ENCODE measurements around the gene TPTE2. TPM values are rescaled to one million over a fixed set of nuclear protein-coding genes. Genes with fewer than 3 reads are reported as not detected.

TPTE2 gene
- polyA plus RNA-seq, 1 of the 3 experiments (the other 2 are of a cell fraction), result not detected

DNA sequence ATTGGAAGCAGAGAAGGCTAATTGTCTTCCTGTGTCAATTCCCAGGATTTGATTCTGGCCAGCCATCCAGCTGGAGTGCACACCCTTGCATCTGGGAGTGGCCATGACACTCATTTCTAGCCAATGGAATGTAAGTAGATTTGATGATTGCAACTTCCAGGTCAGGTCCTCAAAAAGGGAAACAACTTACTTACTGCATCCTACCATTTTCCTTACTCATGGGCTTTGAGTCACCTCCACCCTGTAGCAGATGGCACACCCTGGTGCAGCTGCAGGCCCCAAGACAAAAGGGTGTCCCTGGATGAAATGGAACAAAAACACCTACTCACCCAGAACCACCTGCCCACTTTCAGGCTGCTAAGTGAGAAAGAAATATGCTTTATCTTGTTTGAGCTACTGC, 44.8 kb upstream of the TPTE2 start:
- Histone ChIP-seq H3F3A (replicated peaks; ENCODE audit: insufficient read depth) (peaks cover 6% of the 10 kb centered on the region), H3K4me1 (ENCODE audit: control insufficient read depth in 1 of 2, insufficient read depth in 2 of 2, low read depth in 1 of 2, low read length in 1 of 2) (no peaks in the 10 kb centered on the region; a peak in 1 of 4 replicates), H3K27me3 (ENCODE audit: insufficient read depth) (no peaks in the 10 kb centered on the region), H3K9me3 (no peaks in the 10 kb centered on the region), H3K36me3 (replicated peaks in 1 of 2; ENCODE audit: control insufficient read depth in 1 of 2, insufficient read depth in 2 of 2, low read length in 1 of 2) (no peaks in the 10 kb centered on the region), H2AFZ (ENCODE audit: low read depth) (no peak overlapping the region), H3K9me2 (no peaks in the 10 kb centered on the region), H3K27ac (ENCODE audit: low read depth in 2 of 2, low read length in 1 of 2) (no peak overlapping the region), H3K9ac (no peak overlapping the region), H3K4me3 (ENCODE audit: low read depth in 2 of 2, low read length in 1 of 2) (no peak overlapping the region), H3K79me2 (ENCODE audit: insufficient read depth) (peaks cover 2% of the 10 kb centered on the region; the same call in 1 of the 2 replicates), H4K20me1 (ENCODE audit: insufficient read depth) (no peaks in the 10 kb centered on the region), H3K4me2 (no peak overlapping the region)
- ChIA-PET POLR2A (no interaction called here), CTCF (interaction anchor here (1.1 kb wide), 1 partner anchor 18 kb away, joined by 3 read pairs; no protein-coding TSS in a partner anchor)
- DNase-seq, result no peak
- TF ChIP-seq, protein P1, sequence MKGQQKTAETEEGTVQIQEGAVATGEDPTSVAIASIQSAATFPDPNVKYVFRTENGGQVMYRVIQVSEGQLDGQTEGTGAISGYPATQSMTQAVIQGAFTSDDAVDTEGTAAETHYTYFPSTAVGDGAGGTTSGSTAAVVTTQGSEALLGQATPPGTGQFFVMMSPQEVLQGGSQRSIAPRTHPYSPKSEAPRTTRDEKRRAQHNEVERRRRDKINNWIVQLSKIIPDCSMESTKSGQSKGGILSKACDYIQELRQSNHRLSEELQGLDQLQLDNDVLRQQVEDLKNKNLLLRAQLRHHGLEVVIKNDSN (IDR thresholded peaks at IDR 0.05; ENCODE audit: borderline replicate concordance, low read depth), result no peak
- TF ChIP-seq GATA2 (CRISPR knock-in tag; IDR thresholded peaks at IDR 0.05) (no peak), TCF12 (IDR thresholded peaks at IDR 0.05) (no peak)
- TF ChIP-seq, protein P2, sequence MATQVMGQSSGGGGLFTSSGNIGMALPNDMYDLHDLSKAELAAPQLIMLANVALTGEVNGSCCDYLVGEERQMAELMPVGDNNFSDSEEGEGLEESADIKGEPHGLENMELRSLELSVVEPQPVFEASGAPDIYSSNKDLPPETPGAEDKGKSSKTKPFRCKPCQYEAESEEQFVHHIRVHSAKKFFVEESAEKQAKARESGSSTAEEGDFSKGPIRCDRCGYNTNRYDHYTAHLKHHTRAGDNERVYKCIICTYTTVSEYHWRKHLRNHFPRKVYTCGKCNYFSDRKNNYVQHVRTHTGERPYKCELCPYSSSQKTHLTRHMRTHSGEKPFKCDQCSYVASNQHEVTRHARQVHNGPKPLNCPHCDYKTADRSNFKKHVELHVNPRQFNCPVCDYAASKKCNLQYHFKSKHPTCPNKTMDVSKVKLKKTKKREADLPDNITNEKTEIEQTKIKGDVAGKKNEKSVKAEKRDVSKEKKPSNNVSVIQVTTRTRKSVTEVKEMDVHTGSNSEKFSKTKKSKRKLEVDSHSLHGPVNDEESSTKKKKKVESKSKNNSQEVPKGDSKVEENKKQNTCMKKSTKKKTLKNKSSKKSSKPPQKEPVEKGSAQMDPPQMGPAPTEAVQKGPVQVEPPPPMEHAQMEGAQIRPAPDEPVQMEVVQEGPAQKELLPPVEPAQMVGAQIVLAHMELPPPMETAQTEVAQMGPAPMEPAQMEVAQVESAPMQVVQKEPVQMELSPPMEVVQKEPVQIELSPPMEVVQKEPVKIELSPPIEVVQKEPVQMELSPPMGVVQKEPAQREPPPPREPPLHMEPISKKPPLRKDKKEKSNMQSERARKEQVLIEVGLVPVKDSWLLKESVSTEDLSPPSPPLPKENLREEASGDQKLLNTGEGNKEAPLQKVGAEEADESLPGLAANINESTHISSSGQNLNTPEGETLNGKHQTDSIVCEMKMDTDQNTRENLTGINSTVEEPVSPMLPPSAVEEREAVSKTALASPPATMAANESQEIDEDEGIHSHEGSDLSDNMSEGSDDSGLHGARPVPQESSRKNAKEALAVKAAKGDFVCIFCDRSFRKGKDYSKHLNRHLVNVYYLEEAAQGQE (IDR thresholded peaks at IDR 0.05; ENCODE audit: low read depth, low read length), result no peak

DNA sequence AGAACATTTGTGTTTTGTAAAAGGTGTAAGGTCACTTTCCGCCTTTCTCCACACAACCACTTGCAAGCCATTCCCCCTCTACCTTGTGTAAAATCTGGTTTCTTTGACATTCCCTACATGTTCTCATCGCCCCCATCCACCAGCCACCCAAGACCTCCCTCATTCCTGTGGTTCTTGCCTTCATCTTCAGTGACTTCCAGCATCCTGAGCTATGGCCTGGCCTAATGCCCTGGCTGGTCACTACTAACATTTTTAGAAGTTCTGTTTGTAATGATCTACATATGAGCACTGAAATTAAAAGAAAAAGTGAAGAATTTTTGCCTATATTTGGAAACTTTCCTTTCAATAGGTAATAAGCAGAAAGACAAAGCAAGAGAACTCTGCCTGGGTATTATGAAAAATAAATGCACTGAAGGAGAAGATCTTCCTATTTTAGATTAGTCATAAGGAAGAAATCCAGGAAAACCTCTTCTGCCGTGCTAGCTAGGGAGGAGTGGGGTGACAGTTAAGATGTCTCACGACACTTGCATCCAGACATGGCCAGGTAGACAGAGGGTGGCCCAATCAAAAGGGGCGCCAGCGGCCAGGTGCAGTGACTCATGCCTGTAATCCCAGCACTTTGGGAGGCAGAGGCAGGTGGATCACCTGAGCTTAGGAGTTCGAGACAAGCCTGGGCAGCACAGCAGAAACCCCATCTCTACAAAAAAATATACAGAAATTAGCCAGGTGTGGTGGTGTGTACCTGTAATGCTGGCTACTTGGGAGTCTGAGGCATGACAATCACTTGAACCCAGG, 44.0 kb upstream of the TPTE2 start:
- H3K79me2 ChIP-seq (ENCODE audit: insufficient read depth), result peaks cover 4% of the 10 kb centered on the region; the same call in 1 of the 2 replicates
- H3K4me2 ChIP-seq, result no peak overlapping the region
- no peak for TF ChIP-seq ELF1 (IDR thresholded peaks at IDR 0.05)
- no peak for TF ChIP-seq RFX5 (IDR thresholded peaks at IDR 0.05; ENCODE audit: low read length)
- TF ChIP-seq SMC3 (IDR thresholded peaks at IDR 0.05; ENCODE audit: low read depth, low read length), result no peak
- TF ChIP-seq, protein P3, sequence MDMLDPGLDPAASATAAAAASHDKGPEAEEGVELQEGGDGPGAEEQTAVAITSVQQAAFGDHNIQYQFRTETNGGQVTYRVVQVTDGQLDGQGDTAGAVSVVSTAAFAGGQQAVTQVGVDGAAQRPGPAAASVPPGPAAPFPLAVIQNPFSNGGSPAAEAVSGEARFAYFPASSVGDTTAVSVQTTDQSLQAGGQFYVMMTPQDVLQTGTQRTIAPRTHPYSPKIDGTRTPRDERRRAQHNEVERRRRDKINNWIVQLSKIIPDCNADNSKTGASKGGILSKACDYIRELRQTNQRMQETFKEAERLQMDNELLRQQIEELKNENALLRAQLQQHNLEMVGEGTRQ (IDR thresholded peaks at IDR 0.05; ENCODE audit: borderline replicate concordance, low read depth, low read length), result no peak
- no peak for TF ChIP-seq NRF1 (IDR thresholded peaks at IDR 0.05; ENCODE audit: low read depth, low read length)
- TF ChIP-seq, protein P4, sequence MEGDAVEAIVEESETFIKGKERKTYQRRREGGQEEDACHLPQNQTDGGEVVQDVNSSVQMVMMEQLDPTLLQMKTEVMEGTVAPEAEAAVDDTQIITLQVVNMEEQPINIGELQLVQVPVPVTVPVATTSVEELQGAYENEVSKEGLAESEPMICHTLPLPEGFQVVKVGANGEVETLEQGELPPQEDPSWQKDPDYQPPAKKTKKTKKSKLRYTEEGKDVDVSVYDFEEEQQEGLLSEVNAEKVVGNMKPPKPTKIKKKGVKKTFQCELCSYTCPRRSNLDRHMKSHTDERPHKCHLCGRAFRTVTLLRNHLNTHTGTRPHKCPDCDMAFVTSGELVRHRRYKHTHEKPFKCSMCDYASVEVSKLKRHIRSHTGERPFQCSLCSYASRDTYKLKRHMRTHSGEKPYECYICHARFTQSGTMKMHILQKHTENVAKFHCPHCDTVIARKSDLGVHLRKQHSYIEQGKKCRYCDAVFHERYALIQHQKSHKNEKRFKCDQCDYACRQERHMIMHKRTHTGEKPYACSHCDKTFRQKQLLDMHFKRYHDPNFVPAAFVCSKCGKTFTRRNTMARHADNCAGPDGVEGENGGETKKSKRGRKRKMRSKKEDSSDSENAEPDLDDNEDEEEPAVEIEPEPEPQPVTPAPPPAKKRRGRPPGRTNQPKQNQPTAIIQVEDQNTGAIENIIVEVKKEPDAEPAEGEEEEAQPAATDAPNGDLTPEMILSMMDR (IDR thresholded peaks at IDR 0.05), result no peak
- TF ChIP-seq, protein P5, sequence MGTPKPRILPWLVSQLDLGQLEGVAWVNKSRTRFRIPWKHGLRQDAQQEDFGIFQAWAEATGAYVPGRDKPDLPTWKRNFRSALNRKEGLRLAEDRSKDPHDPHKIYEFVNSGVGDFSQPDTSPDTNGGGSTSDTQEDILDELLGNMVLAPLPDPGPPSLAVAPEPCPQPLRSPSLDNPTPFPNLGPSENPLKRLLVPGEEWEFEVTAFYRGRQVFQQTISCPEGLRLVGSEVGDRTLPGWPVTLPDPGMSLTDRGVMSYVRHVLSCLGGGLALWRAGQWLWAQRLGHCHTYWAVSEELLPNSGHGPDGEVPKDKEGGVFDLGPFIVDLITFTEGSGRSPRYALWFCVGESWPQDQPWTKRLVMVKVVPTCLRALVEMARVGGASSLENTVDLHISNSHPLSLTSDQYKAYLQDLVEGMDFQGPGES (IDR thresholded peaks at IDR 0.05; ENCODE audit: low read depth, low read length), result no peak
- TF ChIP-seq, protein P6, sequence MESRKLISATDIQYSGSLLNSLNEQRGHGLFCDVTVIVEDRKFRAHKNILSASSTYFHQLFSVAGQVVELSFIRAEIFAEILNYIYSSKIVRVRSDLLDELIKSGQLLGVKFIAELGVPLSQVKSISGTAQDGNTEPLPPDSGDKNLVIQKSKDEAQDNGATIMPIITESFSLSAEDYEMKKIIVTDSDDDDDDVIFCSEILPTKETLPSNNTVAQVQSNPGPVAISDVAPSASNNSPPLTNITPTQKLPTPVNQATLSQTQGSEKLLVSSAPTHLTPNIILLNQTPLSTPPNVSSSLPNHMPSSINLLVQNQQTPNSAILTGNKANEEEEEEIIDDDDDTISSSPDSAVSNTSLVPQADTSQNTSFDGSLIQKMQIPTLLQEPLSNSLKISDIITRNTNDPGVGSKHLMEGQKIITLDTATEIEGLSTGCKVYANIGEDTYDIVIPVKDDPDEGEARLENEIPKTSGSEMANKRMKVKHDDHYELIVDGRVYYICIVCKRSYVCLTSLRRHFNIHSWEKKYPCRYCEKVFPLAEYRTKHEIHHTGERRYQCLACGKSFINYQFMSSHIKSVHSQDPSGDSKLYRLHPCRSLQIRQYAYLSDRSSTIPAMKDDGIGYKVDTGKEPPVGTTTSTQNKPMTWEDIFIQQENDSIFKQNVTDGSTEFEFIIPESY (IDR thresholded peaks at IDR 0.05; ENCODE audit: borderline replicate concordance, low read depth), result no peak

More for the DNA sequence above, 44.0 kb upstream of the TPTE2 start:
- Histone ChIP-seq H3K9ac (no peak overlapping the region), H4K20me1 (ENCODE audit: insufficient read depth) (no peaks in the 10 kb centered on the region), H3K36me3 (replicated peaks in 1 of 2; ENCODE audit: control insufficient read depth in 1 of 2, insufficient read depth in 2 of 2, low read length in 1 of 2) (no peaks in the 10 kb centered on the region), H2AFZ (ENCODE audit: low read depth) (no peak overlapping the region), H3K27ac (ENCODE audit: low read depth in 2 of 2, low read length in 1 of 2) (no peak overlapping the region), H3K4me1 (ENCODE audit: control insufficient read depth in 1 of 2, insufficient read depth in 2 of 2, low read depth in 1 of 2, low read length in 1 of 2) (no peaks in the 10 kb centered on the region; a peak in 1 of 4 replicates), H3K9me2 (no peaks in the 10 kb centered on the region), H3K27me3 (ENCODE audit: insufficient read depth) (no peaks in the 10 kb centered on the region), H3F3A (replicated peaks; ENCODE audit: insufficient read depth) (peaks cover 6% of the 10 kb centered on the region), H3K4me3 (ENCODE audit: low read depth in 2 of 2, low read length in 1 of 2) (no peak overlapping the region), H3K9me3 (no peaks in the 10 kb centered on the region)
- no peak for DNase-seq
- 83% methylated on average over 5 of the region's 7 CpGs for WGBS (ENCODE audit: low lambda C conversion rate)
- CTCF ChIA-PET, result interaction anchor here (1.1 kb wide), 1 partner anchor 18 kb away, joined by 3 read pairs; no protein-coding TSS in a partner anchor
- POLR2A ChIA-PET, result no interaction called here

Data from SK-N-SH (cell line).